ACC112 (cell line): ENCODE data around the gene OR4C3.

Source experiments
- H2AFZ ChIP-seq: fragments of 200-600 bp; sonication (generic); one replicate; pipeline ENCODE4 v1.6.0; 2017; ENCODE audit warnings: antibody characterized with exemption, low read length; ENCODE audit not compliant: unreplicated experiment
- H3K27ac ChIP-seq: fragments of 200-600 bp; sonication (generic); 2 replicates; pipeline ENCODE4 v1.5.1; 2014; ENCODE audit warnings: low read depth, mild to moderate bottlenecking, antibody characterized with exemption, low read length, moderate library complexity
- H3K27me3 ChIP-seq: fragments of 200-600 bp; sonication (generic); 2 replicates; pipeline ENCODE4 v1.6.1; 2014; ENCODE audit warnings: mild to moderate bottlenecking, antibody characterized with exemption, low read length, moderate library complexity, mixed read lengths; ENCODE audit not compliant: insufficient read depth
- H3K36me3 ChIP-seq: fragments of 200-600 bp; sonication (generic); 2 replicates; pipeline ENCODE4 v1.6.1; 2016; ENCODE audit warnings: mild to moderate bottlenecking, antibody characterized with exemption, low read length, moderate library complexity, mixed read lengths; ENCODE audit not compliant: insufficient read depth
- H3K4me1 ChIP-seq: fragments of 200-600 bp; sonication (generic); one replicate; pipeline ENCODE4 v1.6.1; 2016; ENCODE audit warnings: low read length, mixed read lengths; ENCODE audit not compliant: insufficient read depth, unreplicated experiment, control insufficient read depth
- H3K4me3 ChIP-seq: fragments of 200-600 bp; sonication (generic); 2 replicates; pipeline ENCODE4 v1.5.1; 2014; ENCODE audit warnings: mild to moderate bottlenecking, low read depth, low read length
- H3K79me2 ChIP-seq: fragments of 200-600 bp; sonication (generic); one replicate; pipeline ENCODE4 v1.6.0; 2016; ENCODE audit warnings: low read length; ENCODE audit not compliant: control insufficient read depth, unreplicated experiment, insufficient read depth

OR4C3 gene

GRCh38 chr11:48366365-48366764 is 41.6 kb downstream of the OR4C3 start, which contains the start of gene OR4C5:
Gene OR4C5, minus strand, starts transcription at chr11:48366465. Its CDS starts 0 bp downstream, at chr11:48366465.
- Histone ChIP-seq H3K4me1 (no peaks in the 10 kb centered on the region), H3K36me3 (no peaks in the 10 kb centered on the region), H2AFZ (no peak within 1 kb of the TSS), H3K4me3 (no peak within 1 kb of the TSS), H3K27ac (no peak within 1 kb of the TSS), H3K27me3 (no peaks in the 10 kb centered on the region), H3K79me2 (no peaks in the 10 kb centered on the region)
